HG02623 (cell line): Measurements from ENCODE around the gene IGLL5.
"Not testable (repeated sequence)": the region's sequence is repeated elsewhere in the genome, so short reads cannot be mapped to it uniquely, and the experiment has no call there.

Experiments
- ATAC-seq: cut with Tn5 transposase; IDR thresholded peaks from one replicate; pipeline ENCODE4 v1.9.1; 2021; ENCODE audit warnings: moderate library complexity; ENCODE audit not compliant: unreplicated experiment

The IGLL5 gene

DNA sequence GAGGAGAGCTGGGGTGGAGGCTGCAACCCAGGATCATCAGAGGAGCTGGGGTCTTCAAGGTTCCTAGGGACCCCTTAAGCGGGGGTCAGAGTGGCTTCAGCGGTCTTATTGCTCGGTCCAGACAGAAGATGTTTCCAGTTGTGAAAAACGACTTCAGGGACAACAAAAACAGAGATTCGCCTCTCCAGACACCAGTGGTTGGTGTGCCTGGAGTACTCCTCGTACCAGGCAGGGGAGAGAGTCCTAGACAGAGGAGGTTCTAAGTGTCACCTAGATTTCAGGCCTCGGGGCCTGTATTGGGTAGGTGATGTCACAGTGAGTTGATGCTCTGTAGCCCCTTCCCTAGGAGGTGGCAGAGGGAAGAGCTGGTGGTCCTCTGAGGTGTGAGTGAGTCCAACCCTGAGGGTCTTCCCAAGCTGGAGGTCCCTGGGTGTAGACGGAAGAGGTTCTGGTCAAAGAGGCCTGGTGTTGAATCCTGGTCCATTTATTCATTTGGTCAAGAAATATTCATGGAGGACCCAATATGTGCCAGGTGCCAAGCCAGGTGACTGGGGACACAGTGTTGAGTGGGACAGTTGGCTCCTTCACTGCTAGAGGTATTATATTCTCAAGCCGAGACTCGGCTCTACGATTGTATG is 4.4 kb upstream of the IGLL5 start:
- no peak for ATAC-seq

DNA sequence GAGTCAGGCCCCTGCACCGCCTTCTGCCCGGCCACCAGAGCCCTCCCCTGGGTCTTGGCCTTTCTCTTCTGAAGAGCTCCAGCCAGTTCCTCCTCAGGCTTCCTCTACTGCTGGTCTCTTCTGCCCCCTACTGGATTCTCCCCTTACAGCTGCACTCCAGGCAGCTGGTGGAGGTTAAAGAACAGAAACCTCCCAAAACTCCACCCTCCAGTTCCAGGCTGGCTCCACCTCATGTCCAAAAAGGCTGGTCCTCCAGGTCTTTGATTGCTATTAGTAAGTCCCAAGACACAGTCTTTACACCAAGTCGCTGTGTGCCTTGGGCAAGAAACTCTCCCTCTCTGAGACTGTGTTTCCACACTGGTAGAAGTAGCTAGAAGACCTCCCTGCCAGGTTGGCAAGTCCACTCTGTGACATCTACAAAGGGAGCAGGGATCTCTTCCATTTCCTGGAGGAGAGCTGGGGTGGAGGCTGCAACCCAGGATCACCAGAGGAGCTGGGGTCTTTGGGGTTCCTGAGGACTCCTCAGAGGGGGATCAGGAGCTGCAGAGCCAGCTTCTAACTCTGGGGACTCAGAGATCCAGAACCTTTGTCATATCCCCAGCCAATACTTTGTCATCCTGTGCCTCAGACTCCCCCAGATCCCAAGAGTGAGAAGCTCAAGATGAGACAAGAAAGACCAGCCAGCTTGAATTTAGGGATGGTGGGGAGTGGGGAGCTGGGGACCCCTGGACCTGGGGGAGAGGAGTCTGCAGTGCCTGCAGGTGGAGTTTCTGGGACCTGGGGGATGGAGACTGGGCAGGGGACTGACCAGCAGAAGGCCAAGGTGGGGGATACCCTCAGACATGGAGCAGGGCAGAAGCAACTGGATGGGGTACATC is 3.4 kb upstream of the IGLL5 start:
- ATAC-seq = no peak

DNA sequence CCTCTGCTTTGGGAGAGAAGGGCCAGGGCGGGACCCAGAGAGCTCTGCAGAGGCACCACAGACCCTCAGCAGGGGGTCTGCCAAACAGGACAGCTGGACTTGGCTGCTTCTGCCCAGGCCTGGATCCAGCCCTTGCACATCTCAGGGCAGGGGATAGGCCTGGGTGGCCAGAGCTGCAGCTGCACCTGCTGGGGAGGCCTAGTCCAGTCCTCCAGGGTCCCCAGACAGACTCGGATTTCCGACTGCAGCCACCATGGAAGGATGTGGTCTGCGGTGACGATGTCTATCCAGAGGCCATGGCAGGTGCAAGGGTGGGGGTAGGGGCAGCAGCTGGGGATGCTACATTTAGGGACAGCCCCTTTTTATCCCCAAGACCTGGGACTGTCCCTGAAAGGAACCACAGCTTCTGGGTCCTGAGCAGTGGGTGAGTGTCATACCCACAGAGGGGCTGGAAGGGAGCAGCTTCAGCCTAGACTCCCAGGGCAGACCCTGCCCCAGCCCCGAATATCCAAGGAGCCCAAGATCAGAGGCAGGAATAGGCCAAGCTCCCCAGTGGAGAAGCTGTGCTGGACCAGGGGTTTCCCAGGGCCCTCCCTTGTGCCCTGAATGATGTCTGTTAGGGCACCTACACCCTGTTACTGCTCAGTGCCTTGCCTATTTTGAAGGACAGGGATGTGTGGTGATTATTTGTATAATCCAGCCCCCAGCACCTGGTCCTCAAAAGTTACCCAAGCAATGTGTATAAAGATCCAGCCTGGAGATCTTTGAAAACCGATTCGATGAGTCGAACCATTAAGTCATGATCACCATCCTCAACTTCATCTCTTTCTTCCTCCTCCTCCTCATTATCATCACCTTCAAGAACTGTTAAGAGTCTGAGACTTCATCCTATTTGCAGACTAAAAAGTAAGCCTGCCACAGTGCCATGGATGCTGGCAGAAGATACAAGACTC is 2.5 kb upstream of the IGLL5 start:
- peak; percentile 60 for ATAC-seq

DNA sequence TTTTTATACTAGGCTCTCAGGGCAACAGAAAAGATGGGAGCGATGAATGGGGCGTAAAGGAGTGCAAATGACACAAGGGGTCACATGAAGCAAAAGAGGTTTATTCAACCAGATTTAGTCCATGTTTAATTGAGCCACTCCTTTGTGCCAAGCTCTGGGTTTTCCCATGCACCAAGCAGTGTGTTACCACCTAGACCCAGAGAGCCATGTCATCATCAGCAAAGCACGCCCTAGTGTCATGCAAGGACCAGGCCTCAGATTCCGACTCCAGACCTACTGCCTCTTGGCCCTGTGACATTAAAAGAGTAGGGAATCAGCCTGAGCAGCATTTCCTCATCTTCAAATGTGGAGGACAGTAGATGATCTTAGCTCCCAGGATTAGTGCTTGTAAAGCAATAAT is 1.1 kb upstream of the IGLL5 start:
- ATAC-seq = no peak

DNA sequence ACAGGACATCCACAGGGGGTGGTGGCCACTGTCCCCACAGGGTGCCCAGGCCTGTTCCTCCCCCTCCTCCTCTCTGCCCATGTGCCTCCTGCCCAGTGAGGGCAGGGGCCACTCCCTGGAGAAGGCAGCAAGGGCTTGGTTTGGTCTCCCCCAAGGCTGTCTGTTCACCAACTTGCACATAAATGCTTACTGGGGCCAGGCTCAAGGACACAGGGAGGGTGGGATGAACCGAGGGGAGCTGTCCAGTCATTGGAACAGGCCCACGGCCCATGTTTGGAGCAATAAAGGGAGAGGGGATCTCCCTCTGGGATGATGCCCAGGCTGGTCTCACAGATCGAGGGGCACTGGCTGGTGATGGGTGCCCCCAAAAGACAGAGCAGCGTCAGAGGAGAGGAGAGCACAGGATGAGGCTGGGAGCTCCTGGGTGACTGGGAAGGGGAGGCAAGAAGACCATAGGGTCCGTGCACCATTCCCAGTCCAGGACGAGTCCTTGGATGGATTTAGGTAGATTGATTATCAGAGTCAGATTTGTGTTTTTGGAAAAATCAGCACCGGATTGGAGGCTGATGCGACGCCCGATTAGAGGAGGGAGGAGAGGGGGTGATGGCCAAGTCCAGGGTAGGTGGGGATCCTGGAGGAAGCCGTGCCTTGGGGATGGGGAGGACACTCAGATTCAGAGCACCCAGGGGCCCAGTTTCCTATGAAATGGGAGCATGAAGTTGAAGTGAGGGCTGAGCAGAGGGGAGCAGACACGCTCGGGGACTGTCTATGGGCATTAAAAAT is 1.1 kb downstream of the IGLL5 start:
- ATAC-seq = no peak

DNA sequence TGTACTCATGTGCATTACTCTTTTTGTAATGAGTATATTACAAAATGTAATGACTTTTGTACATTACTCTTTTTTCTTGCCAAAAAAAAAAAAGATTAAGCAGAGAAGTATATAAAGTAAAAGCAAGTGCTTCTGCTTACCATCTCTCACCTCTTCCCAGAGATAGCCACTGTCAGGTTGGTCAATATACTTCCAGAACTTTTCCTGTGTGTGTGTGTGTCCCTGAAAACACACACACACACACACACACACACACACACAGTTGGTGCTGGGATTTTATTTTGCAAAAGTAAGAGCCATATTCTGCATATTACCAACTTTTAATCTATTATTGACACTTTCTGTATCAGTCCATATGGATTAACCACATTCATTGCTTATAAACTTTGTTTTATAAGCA is 2.5 kb downstream of the IGLL5 start:
- no peak for ATAC-seq

DNA sequence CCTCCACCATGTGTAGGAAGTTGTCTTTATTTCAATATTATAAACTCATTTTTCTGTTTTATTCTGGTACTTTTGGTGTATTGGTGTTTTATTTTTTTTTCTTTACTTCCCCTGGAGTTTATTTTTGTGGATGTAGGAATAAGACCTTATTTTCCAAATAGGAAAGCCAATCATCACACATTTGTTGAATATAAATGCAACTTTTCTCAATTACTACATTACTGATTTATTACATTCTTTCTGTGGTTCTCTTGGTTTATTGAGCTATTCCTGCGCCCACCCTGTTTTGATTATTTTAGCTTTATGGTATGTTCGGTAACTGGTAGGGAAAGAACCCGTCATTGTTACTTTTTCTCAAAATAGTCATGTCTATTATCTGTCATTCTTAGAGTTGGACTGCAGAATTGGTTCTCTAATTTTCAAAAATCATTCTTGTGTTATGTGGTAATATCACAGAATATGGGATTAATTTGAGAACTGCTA is 3.6 kb downstream of the IGLL5 start:
- no peak for ATAC-seq

DNA sequence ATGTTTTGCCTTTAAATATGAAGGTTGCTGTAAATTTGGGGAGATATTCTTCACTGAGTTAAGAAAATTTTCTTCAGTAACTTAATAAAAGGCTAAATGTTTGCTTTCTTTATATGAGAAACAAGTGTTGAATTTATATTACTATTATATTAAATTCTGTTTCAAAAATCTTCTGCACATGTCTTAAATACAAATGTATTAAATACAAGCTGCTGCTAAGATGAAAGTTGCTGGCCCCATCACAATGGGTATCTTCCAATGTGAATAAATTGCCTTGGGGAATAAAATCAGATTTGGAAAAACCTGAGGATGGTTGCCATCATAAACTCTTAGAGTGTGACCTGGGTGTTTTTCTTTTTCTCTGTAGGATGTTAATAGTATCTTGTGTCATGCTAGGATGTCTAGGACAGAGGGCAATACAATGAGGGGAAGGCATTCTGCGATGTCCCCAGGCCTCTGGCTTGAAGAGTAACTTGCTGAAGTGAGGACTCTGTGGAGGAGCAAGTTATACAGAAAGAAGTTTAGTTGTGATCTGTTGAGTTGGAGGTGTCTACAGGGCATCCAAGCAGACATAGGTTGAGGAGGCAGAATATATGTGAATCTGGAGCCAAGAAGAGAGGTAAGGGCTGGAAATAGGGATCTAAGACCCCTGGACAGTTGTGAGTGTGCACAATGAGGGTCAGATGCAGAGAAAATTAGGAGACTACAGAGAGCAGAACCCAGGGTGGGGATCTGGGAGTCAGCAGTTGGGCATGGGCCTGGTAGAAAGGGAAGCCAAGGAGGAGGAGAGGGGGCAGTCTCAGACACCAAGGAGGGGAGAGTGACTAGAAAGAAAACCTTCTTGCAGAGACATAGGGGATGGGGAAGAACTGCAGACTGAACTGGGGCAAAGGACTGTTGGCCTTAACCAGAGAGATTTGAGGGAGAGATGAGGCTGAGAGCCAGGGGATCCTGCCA is 4.8 kb downstream of the IGLL5 start:
- ATAC-seq = no peak

DNA sequence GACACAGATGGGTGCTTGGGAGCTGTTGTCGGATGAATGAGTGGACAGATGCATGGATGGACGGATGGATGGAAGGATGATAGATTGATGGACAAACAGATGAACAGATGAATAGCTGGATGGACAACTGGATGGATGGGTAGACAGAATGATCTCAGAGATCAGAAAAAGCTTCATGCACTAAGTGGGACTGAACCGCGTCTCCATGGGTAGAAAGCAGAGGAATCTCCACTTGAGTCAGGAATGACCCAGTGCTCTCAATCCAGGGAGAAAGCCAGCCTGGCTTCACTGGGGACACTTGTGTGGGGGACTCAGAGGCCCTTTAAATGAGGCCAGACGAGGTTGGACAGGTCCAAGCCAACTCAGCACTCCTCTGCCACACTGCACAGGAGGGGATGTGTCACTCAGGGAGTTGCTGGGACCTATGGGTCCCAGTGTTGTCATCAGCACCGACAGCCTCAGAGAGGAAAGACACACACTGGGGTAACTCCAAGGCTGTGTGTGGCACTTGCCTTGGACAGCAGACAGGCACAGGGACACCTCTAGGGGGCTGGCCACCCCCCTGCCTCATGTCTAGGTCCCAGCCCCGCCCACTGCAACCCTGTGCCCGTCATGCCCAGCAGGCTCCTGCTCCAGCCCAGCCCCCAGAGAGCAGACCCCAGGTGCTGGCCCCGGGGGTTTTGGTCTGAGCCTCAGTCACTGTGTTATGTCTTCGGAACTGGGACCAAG is 5.6 kb downstream of the IGLL5 start:
- no peak for ATAC-seq

DNA sequence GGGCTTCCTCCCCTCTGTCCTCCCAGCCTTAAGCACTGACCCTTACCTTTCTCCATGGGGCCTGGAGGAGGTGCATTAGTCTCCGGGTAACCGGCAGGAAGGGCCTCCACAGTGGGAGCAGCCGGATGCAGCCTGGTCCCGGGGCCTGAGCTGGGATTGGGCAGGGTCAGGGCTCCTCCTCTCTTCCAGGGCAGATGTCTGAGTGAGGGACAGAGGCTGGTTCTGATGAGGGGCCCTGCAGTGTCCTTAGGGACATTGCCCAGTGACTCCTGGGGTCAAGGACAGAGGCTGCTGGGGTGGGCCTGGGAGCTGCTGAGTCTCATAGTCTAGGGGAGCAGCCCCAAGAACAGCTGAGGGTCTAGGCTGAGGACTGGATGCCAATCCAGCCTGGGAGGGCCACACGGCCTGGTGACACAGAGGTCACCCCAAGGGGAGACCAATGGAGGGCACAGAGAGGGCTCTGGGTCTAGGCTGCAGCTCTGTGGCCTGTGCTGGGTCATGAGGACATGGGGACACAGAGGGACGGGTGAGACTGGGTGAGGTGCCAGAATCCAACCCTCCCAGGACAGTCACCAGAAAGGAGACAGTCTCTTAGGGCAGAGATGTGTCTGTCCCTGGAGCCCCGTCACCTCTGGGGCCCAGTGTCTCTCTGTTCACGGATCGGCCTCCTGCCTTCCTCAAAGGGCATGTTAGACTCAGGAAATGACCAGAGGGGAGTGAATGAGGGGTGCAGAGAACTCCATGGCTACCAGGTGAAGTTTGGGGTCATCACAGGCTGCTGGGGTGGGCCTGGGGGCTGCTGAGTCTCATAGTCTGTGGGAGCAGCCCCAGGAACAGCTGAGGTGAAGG is 6.5 kb downstream of the IGLL5 start:
- no peak for ATAC-seq

DNA sequence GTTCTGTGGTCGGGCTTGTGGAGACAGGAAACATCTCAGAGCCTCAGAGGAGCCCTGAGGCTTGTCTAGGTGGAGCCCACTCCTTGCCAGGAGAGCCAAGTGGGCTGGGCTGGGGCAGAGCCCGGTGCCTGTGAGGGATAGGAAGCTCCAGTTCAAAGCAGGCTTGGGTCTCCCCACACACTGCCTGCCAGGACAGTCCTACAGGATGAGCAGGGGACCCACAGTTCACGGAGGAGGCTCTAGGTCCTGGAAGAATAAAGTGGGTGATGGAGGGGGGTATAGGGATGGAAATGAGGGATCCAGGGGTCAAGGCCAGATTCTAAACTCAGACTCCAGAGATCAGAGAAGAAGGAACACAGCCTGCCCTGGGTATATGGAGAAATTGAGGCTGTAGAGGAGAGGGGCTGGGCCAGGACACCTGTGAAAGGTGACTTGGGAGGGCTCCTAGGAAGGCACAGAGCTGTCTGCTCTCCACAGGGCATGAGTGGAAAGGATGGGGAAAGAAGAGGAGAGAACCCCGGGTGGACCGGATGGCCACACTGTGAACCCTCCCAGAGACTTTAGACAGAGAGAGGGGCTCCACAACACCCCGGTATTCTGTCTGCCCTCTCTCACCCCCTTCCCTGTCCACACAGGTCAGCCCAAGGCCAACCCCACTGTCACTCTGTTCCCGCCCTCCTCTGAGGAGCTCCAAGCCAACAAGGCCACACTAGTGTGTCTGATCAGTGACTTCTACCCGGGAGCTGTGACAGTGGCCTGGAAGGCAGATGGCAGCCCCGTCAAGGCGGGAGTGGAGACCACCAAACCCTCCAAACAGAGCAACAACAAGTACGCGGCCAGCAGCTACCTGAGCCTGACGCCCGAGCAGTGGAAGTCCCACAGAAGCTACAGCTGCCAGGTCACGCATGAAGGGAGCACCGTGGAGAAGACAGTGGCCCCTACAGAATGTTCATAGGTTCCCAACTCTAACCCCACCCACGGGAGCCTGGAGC is 7.4 kb downstream of the IGLL5 start:
- ATAC-seq = no peak

DNA sequence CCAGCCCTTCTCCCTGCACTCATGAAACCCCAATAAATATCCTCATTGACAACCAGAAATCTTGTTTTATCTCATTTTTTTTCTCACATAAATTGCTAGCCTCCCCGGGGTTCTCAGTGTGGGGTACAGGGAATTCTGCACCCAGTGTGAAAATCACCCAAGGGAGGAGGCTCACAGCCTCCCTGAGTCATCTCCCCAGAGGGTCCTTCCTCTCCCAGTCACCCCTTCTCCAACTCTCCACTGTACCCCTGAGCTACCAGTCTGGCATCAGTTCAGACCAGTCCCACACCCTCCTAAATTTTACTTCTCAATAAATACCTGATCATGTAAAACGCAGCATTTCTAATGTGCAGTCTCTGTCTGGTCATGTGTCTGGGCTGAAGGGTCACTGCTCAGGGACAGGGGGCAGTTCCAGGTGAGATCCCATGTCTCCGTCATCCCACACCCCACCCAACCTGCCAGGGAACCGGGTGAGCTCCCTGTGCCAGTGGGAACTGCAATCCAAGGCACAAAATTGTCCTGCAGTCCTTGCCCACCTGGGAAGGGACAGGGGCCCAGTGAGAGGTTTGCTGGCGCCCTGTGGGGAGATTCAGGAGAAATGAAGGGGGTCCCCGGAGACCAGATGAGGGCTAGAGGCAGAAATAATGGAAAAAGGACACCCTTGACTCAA is 8.3 kb downstream of the IGLL5 start:
- no peak for ATAC-seq

DNA sequence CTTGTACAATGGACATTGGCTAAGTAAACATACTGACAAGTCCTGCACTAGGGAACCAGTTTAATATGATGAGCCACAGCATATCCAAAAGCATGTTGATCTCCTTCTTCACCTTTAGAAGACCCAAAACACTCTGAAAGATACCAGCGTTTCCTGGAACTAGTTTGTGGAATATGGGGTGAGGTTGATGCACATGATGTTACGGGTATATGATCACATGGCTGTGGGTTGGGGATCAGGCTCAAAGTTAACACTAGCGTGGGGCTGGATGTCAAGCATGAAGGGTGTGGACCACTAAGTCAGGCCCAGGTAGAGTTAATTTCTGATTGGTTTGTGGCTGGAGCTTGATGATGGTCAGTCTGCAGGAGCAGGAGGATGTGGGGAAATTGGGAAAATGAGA is 9.0 kb downstream of the IGLL5 start:
- no peak for ATAC-seq

DNA sequence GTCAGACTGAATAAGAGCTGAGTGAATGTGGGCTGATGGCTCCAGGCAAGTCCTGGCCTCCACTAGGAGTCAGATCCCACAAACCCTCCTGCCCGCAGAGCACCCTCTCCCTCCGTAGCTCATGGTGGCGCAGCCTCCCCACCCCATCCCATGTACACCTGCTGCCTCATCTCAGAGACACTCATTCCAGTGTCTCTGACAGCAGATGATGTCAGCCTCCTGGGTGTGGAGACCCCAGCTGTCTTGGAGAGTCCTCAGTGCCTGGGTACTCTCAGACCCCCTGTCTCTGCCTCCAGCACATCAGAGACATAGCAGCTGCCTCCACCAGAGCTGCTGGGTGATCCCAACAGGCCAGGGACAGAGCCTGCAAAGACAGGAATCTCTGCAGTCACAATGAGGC is 9.5 kb downstream of the IGLL5 start:
- ATAC-seq = no peak

DNA sequence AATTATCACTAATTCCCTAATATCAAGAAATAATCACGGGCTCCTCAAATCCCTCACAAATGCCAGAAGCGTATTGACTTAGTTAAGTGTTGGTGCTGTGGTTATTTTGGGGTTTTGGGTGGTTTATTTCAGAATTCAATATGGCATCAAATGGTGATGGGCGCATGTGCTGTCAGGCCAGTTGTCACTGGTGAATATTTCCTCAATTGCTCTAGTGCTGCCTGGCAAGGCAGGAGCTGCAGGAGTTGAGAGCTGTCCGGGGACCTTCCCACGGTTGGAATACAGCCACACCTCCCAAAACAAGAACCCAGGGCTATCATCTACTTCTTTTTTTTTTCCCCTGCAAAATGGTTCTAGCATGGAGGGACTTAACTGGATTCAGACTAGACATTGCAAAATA is 10.3 kb downstream of the IGLL5 start:
- ATAC-seq = no peak

DNA sequence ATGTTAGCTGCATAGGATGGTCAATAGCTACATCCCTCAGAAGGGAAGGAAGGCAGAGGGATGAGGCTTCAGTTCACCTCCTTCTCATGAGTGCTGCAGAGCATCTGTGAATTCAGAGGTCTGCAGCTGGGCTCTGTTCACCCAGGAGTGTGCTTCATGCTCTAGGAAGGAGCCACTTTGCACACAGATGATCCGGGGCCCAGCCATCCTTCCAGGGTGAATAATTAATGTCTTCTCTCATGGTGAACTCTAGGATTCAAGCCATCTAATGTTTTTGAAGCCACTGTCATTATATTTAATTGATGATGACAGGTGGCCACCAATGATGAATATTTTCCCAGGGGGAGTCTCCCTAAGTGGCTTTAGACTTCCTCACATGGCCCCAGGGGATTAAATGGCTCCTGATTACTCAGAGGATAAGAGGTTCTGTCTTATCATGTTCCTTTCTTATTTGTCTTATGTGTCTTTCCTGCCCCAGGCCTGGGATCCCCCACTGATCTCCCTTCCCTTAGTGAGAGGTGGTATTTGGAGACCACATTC is 10.9 kb downstream of the IGLL5 start:
- not testable (repeated sequence) for ATAC-seq
